RPMI7951 (cell line): ENCODE measurements around the gene SDE2. TPM values are rescaled to one million over a fixed set of nuclear protein-coding genes. Genes with fewer than 3 reads are reported as not detected.
"Not testable (repeated sequence)": the region's sequence is repeated elsewhere in the genome, so short reads cannot be mapped to it uniquely, and the experiment has no call there.

Source experiments
- DNase-seq: peaks from one replicate; pipeline ENCODE4 v3.0.0-alpha.2; 2012; ENCODE audit warnings: low read depth
- total RNA-seq: library from RNA; depleted of rRNA; stranded (reverse); fragments of >200 nt; shearing (Covaris generic); gene quantifications from 2 replicates; pipeline ENCODE4 v1.2.3, GENCODE V29; 2014; rRNA removed

Gene SDE2
- total RNA-seq: 10.5 and 14.0 TPM in 2 replicates

DNA sequence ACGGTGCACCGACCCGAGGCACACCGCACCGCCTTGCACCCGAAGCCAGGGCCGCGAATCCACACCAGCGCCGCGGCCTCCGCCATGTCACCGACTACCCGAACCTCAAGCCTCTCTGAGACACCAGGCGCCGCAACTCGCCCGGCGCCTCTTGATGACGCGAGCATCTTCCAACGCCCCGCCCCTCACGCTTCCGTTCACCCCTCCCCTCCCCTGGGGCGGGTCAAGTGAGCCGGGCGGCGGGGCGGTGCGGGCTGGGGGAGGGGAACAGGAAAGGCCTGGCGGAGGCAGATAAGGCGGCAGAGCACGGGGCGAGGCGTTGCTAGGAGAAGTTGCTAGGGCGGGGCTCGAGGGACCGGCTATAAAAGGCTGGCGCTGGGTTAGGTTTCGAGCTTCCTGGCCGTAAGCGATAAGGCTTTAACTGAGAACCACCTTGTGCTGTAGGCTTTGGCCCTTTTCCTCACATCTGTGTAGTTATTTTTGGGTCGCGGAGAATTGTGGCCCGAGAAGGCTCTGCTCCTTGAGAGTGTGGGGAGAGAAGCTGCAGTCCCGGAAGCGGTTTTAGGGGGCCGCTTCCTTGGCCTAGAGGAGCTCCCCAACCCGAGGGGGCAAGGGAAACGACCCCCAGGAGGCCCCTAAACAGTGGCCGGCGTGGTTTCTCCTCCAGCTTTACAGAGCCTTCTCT, at the start of gene SDE2:
Gene SDE2, minus strand, starts transcription at position 117 of the 685 bp plus-strand sequence. Its CDS starts 31 bp downstream, at position 86.
- DNase-seq: peak; percentile 96

DNA sequence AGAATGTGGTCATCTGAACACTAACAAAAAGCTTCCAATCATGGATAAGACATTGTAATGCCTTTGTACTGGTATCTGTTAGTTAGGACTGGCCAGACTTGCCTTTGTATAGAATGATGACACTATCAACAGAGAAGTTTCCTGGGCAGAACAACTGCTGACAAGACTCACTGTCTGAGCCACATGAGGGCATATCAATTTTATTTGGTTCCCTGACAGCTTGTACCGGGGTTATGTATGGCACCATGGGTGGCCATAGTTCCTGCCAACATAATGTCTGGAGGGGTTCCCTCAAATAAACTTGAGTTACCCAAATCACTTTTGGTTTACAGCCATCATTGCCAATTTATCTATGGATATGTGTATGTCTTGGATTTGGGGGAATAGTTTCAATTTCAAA, 49.7 kb upstream of the SDE2 start:
- DNase-seq: no peak

DNA sequence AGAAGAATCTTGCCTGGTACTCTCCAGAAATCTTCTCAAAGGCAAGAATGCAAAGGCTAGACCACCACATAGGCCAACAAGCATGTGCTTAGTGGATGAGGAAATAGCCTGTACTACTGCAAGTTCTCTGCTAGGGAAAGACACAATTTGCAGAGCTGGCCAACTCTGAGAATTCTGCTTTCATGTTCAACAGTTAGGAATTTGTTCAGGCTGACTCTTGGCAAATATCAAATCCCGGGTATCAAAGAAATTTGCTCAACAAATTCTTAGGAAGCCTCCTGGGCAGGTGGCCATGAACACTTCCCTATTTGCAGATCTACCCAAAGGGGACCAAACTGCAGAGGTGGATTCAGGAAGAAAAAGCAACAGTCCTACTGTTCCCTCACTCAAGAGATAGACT, 48.4 kb upstream of the SDE2 start:
- no peak for DNase-seq

DNA sequence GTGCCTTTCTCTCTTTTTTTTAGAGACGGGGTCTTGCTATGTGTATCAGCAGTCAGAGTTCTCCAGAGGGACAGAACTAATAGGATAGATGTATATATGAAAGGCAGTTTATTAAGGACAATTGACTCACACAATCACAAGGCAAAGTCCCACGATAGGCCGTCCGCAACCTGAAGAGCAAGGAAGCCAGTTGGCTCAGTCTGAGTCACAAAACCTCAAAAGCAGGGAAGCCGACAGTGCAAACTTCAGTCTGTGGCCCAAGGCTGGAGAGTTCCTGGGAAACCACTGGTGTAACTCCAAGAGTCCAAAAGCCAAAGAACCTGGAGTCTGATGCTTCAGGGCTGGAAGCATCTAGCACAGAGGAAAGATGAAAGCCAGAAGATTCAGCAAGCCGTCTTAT, 47.1 kb upstream of the SDE2 start:
- DNase-seq: peak; percentile 89

DNA sequence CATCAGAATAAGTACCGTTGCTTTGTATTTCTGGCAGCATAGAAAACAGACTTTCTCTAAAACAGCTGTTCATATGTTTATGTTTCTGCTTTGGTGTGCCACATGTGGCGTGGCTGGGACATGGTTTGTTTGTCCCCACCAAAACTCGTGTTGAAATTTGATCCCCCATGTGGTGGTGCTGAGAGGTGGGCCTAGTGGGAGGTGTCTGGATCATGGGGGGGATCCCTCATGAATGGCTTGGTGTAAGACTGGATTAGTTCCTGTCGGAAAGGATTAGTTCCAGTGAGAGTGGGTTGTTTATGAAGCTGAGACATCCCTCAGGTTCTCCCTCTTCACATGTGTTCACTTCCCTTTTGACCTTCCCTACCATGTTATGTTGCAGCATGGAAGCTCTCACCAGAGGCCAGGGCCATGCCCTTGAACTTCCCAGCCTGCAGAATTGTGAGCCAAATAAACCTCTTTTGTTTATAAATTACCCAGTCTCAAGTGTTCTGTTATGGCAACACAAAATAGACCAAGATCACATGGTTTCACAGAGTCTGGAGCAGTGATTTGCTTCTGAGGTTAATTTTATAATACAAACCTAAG, 45.5 kb upstream of the SDE2 start:
- DNase-seq: no peak

DNA sequence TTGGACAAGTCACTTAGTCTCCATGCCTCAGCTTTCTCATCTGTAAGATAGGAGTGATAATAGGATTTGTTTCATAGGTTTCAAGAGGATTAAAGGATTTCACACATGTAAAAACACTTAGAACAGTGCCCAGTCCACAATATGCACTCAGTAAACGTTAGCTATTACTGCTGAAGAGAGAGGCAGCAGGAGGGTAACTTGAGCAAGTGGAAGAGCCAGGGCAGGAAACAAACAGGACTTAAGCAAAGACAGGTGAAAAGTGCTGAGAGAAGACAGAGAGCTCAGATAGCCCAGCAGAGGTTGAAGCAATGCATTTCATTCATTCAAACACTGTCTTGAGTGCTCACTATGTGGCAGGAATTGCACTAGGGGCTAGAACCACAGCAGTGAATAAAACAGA, 42.3 kb upstream of the SDE2 start:
- no peak for DNase-seq

DNA sequence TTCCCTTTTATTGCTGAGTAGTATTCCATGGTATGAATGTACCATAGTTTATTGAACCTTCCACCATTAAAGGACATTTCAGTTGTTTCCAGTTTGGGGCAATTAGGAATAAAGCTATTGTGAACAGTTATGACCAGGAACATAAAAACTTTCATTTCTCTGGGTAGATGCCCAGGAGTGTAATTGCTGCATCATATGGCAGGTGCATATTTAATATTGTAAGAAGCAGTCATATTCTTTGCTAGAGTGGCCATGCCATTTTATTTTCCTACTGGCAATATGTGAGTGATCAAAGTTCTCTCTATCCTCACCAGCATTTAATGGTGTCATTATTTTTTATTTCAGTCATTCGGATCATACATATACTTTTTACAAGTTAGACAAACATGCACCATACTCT, 39.5 kb upstream of the SDE2 start:
- DNase-seq: no peak

DNA sequence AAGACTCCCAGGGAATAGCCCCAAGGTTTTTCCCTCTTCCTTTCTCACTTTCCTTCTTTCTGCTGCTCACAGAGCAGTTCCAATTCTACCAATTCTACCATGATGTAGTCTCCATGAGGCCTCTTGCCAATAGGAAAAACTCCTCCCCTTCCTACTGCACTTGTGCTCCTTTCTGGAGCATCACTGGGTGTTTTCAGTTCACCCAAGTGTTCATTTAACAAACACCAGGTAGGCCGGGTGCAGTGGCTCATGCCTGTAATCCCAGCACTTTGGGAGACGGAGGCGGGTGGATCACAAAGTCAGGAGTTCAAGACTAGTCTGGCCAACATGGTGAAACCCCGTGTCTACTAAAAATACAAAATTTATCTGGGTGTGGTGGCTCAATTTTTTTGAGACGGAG, 36.8 kb upstream of the SDE2 start:
- no peak for DNase-seq

DNA sequence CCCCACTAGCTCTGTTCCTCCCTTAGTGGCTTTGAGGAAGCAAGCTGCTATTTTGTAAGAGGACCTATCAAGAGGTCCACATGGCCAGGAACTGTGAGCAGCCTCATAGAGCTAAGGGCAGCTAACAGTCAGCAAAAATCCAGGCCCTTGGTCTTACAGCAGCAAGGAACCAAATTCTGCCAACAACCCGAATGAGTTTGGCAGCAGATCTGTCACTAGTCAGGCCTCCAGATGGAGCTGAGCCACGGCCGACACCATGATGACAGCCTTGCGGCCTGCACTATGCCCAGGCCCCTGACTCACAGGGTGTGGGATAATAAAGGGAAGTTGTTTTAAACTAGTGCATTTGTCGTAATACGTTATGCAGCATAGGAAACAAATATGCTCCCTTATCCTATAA, 35.3 kb upstream of the SDE2 start:
- DNase-seq: peak; percentile 91

DNA sequence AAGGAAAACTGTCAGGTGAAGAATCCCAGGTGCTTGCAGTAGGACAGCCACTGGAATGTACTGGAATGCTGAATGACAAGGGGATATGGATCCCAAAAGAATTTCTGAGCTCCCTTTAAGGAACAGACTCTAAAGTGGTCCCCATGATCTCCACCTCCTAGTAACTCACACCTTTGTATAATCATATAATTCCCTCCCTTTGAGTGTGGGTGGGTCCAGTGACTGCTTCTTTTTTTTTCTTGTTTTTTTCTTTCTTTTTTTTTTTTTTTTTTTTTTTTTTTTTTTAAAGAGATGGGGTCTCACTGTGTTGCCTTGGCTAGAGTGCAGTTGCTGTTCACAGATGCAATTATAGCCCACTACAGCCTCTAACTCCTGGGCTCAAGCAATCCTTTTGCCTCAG, 34.8 kb upstream of the SDE2 start:
- DNase-seq: no peak

DNA sequence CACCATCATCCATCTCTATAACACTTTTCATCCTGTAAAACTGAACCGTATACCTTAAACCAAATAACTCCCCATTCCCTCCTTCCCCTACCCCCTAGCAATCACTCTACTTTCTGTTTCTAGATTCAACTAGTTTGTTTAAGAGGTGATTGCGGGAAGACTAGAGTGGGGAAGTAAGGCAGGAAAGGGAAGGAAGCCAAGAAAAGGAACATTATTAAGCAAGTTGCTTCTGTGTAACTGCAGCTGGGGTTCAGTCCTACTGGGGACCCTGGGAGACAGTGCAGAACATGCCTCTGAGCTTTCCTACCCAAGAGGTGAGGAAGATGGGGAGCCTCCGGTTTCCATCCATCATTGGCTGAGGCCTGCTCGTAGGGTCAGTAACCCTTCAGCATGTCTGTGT, 34.4 kb upstream of the SDE2 start:
- no peak for DNase-seq

DNA sequence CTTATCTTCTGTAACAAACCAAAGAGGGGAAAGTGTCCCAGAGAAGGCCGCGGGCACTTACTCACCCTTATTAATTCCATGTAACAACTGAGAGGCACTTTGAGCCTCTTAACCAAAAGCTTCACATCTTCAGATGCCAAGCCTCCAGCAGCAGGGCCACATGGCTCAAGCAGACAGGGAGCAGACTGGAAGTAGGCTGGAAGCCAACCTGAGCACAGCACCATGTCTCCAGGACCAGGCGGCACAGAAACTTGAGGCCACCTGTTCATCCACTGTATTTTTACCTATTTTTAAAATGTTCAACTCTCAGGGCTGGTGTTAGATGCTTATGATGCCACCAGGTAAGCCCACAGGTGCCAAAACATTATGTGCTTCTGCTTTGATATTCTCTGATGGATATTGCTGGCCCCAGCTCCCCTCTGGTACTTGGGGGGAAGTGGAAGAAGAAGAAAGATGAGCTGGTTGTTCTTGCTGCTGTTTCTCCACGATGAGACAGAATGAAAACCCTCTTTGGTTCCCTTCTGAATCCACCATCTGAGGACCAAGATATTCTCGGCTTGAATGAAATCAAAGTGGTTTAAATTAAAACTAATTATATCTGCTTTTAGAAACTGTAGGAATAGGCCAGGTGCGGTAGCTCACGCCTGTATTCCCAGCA, 30.6 kb upstream of the SDE2 start:
- no peak for DNase-seq

DNA sequence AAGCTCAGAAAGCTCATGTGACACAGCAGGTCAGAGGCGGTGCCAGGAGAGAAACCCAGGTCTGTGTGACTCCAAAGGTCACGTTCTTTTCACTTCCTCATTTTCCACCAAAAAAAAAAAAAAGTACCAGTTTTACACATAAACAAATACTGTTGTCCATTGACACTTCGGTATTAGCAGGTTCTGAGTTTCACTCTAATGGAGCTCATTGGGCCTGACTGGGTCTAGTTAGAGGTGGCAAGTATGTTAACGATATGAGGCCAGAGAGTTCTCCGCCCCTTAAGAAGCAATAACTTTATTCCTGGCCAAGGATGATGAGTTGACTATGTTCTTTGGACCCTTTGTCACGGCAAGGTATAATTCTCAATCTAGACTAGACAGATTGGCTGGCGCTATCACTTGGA, 30.0 kb upstream of the SDE2 start:
- no peak for DNase-seq

DNA sequence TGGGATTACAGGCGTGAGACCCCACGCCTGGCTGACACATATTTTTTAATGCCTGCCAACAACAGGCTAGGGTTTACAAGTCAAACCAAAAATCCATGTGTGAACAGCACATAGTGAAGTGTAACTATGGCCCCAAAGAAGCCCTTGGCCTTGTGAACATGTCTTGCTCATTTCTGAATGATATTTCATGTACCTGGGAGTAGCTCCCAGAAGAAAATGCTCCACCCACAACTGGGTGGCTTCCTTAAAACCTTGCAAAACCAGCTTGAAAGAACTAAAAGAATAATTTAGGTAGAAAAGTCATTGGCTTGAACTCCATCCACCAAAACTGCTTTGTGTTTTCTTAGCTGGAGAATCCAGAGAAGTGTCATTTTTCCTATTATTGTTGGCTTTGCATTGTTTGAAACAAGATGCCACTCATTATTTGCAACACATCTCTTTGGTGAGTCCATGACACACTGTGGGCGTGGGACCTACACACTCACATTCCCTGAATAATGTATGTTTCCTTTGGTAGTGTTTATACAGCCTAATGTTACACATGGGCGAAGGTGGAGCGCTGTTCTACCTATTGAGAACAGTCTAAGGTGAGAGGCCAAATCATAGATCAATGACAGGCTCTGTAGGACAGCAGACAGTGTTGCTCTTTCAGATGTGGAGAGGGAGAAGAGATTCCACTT, 28.5 kb upstream of the SDE2 start:
- DNase-seq: no peak

DNA sequence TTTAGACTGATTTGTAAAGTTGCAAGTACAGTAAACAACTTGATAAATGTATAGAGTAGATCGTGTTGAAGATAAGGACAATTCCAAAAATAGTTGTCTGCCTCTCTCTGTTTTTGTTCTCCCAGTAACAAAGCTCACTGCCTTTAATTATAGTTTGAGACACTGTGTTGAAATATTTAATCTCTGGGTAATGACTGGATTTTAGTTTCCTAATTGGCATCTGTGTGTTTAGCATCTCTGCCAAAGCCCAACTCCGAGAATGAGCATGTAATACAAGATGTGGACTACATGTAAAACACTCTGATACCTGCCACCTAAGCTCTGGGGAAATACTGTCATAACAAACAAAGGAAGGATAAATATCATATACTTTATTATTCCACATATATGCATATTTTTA, 27.7 kb upstream of the SDE2 start:
- no peak for DNase-seq

DNA sequence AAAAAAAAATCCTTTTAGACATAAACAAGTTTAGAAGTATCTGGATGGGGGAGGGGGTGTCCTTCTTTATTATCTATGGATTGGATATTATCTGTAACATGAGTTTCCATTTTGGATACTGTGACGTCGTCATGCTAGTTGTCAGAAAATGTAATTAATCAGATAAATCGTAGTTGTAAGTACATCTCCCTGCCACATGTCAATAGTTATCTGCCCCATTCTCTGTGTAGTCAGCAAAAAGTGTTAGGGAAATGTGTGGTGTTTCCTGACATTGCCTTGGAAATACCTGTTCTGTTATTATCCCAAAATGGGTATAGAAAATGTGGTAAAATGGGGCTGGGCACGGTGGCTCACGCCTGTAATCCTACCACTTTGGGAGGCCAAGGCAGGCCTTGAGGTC, 24.6 kb upstream of the SDE2 start:
- no peak for DNase-seq

DNA sequence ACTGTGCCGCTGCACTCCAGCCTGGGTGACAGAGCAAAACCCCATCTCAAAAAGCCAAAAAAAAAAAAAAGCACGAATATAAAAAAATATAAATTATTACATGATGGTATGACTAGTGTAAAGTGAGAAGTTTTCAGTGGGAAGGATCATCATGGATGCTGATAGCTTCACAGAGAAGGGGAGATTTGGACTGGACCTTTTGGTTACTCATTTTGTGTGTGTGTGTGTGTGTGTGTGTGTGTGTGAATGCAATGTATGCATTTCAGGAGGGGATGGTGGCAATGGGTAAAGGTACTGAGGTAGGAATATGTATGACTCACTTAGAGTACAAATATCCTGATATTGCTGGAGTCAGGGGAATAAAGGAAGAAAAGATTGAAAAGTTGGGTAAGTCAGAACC, 22.7 kb upstream of the SDE2 start:
- no peak for DNase-seq

DNA sequence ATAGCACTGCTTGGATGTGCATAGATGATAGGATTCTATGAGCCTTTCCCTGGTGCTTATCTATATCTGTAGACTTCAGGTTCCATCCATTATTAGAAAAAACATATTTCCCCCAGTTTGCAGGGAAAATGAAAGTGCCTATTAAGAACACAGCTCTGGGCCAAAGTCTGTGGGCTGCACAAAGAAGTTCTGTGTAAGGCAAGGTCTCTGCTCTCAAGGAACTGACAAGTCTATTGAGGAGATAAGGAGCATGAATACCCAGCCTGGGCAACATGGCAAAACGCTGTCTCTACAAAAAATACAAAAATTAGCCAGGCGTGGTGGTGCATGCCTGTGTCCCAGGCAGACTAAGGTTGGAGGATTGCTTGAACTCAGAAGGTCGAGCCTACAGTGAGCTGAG, 22.3 kb upstream of the SDE2 start:
- no peak for DNase-seq

DNA sequence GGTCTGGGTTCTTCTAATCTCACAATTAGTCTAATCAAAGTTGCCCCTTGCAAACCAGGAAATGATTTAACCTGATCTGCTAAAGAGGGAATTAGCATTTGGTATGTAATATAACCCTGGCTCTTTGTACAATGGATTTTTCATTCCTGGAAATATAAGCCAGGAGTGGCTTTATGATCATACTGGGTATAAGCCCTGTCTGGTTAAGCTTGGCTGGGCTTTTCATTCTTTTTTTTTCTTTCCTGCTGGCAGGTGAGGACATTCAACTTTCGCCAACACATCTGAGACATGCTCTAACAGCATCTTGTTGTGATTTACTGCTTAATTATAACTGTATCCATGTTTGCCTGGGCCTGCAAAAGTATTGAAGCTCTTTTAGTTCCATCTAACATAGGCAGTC, 20.4 kb upstream of the SDE2 start:
- DNase-seq: no peak

DNA sequence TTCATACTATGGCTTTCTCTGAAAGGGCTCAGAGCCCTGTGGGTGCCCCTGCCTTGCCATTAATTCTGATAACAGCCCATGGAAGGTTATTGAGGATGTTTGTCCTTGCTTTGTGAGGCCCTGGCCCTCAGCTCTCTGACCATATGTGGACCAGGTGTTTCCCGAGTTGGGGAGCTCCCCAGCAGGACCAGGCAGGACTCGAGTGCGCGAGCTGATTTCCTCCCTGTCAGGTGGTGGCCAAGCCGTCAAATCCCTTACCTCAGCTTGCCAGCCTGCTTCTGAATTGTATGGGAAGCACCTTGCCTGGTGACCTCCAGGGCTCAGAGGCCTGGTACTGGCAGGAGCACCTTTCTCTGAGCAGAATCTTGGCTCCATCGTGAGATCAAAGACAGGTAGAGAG, 17.9 kb upstream of the SDE2 start:
- DNase-seq: no peak

DNA sequence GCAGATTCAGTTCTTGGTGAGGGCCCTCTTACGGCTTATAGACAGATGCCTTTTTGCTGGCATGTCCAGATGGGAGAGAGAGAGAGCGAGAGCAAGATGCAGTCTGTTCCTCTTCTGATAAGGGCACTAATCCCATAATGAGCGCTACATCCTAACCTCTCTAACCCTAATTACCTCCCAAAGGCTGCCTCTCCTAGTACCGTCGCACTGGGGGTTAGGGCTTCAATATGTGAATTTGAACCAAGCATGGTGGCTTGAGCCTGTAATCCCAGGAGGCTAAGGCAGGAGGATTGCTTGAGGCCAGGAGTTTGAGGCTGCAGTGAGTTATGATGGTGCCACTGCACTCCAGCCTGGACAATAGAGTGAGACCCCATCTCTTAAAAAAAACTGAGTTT, 10.5 kb upstream of the SDE2 start:
- DNase-seq: no peak

DNA sequence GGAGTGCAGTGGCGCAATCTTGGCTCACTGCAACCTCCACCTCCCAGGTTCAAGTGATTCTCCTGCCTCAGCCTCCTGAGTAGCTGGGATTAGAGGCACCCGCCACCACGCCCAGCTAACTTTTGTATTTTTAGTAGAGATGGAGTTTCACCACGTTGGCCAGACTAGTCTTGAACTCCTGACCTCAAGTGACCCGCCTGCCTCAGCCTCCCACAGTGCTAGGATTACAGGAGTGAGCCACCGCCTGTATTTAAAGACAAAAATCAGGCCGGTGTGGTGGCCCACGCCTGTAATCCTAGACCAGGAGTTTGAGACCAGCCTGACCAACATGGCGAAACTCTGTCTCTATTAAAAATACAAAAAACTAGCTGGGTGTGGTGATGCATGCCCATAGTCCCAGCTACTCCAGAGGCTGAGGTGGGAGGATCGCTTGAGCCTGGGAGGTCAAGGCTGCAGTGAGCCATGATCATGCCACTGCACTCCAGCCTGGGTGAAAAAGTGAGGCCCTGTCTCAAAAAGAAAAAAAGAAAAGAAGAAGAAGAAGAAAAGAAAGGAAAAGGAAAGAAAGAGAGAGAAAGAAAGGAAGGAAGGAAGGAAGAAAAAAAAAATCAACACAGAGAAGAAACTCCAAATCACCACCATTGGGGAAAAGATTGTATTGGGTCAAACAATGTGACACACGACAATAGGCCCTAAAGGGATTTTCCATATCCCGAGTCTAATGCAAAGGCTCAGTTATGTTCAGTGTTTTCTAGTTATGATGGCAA, 8.2 kb upstream of the SDE2 start:
- not testable (repeated sequence) for DNase-seq
